A673 (cell line): ENCODE measurements around the gene HNRNPA2B1. TPM values are rescaled to one million over a fixed set of nuclear protein-coding genes. Genes with fewer than 3 reads are reported as not detected.

Source experiments
- BruUV-seq: library from RNA; stranded (reverse); fragments of 400-500 nt; replicated peaks from 2 replicates; lab custom pipeline; 2021; lab: Mats Ljungman, UMichigan
- CTCF ChIA-PET: fragments of 300-600 bp; sonication (Branson Sonifier 250); formaldehyde crosslinking; loops from one replicate; lab custom pipeline; 2022; ENCODE audit warnings: antibody characterized with exemption; lab: Charles Lee
- POLR2A ChIA-PET: fragments of 300-600 bp; sonication (Branson Sonifier 250); formaldehyde crosslinking; loops from one replicate; lab custom pipeline; 2022; ENCODE audit warnings: antibody characterized with exemption; ENCODE audit not compliant: low non-redundant PET; lab: Charles Lee
- DNase-seq: peaks from one replicate; pipeline ENCODE4 v3.0.0-alpha.2; 2015; ENCODE audit warnings: low spot score
- H3K27ac ChIP-seq: fragments of 200-600 bp; sonication (generic); 2 replicates; pipeline ENCODE4 v1.5.1; 2016; ENCODE audit warnings: mixed run types, low read depth, mild to moderate bottlenecking, mixed read lengths, antibody characterized with exemption, low read length; ENCODE audit not compliant: poor library complexity, severe bottlenecking
- H3K27me3 ChIP-seq: fragments of 200-600 bp; sonication (generic); replicated peaks from 2 replicates; pipeline ENCODE4 v1.6.1; 2017; ENCODE audit warnings: mixed run types, low read depth, mild to moderate bottlenecking, mixed read lengths, antibody characterized with exemption, low read length; ENCODE audit not compliant: insufficient read depth, poor library complexity
- H3K36me3 ChIP-seq: fragments of 200-600 bp; sonication (generic); 2 replicates; pipeline ENCODE4 v1.6.1; 2016; ENCODE audit warnings: mixed run types, mild to moderate bottlenecking, mixed read lengths, antibody characterized with exemption, low read length; ENCODE audit not compliant: insufficient read depth, poor library complexity, severe bottlenecking
- H3K4me1 ChIP-seq: fragments of 200-600 bp; sonication (generic); 2 replicates; pipeline ENCODE4 v1.6.1; 2017; ENCODE audit warnings: mixed run types, mild to moderate bottlenecking, mixed read lengths, antibody characterized with exemption, low read length; ENCODE audit not compliant: insufficient read depth, poor library complexity, severe bottlenecking
- H3K4me3 ChIP-seq: fragments of 200-600 bp; sonication (generic); 2 replicates; pipeline ENCODE4 v1.5.1; 2016; ENCODE audit warnings: low read depth, mixed run types, mild to moderate bottlenecking, mixed read lengths, low read length; ENCODE audit not compliant: poor library complexity, severe bottlenecking
- H3K9me3 ChIP-seq: fragments of 200-600 bp; sonication (generic); 2 replicates; pipeline ENCODE4 v1.6.1; 2016; ENCODE audit warnings: mixed run types, low read depth, mild to moderate bottlenecking, mixed read lengths, antibody characterized with exemption, low read length; ENCODE audit not compliant: poor library complexity, severe bottlenecking
- EZH2 ChIP-seq: fragments of 200-600 bp; sonication (generic); IDR thresholded peaks from 2 replicates; pipeline ENCODE4 v1.6.1; 2017; ENCODE audit warnings: borderline replicate concordance, low read depth, mild to moderate bottlenecking, mixed read lengths, antibody characterized with exemption, low read length; ENCODE audit not compliant: poor library complexity, severe bottlenecking
- intact Hi-C: fragments of 100-400 bp; cut with micrococcal nuclease; formaldehyde crosslinking; loops from one replicate; pipeline ENCODE4 v1.10.0; 2022; ENCODE audit not compliant: unreplicated experiment
- total RNA-seq: library from RNA; stranded (reverse); gene quantifications from 2 replicates; pipeline ENCODE4 v1.2.3, GENCODE V29; 2021
- TF ChIP-seq, protein P1 (sequence below): fragments of 300-800, 200-600 bp; sonication (generic); conservative IDR thresholded peaks from 2 replicates; pipeline ENCODE4 v1.5.1; 2017; ENCODE audit warnings: low read depth, mild to moderate bottlenecking, antibody characterized with exemption, low read length, moderate library complexity, mixed read lengths

The HNRNPA2B1 gene
- total RNA-seq, 1 experiment from 2014 or later: 1,229 TPM

DNA sequence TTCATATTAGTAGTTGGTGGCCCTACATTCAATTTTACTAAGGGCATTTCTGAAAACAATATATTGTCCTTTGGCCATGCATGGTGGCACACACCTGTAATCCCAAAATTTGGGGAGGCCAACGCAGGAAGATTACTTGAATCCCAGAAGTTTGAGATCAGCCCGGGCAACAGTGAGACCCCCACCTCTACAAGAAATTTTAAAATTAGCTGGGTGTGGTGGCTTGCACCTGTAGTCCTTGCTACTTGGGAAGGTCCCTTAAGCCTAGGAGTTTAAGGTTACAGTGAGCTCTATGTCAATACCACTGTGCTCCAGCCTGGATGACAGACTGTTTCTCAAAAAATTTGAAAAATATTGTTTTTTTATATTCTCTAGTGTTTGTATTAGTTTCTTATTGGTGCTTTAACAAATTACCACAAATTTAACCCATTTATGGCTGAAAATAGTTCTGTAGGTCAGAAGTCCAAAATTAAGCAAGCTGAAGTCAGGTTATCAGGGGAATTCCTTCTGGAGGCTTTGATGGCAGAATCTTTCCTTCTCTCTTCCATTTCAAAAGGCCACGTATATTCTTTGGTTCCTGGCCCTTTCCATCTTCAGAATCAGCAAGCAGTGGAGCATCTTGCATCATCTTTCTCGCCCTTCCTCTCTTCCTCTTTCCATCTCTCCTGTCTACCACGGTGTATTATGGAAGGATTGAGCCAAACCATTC, 13.4 kb upstream of the HNRNPA2B1 start:
- POLR2A ChIA-PET: no interaction called here
- H3K27ac ChIP-seq: no peak overlapping the region
- intact Hi-C loops: no loop called here
- no TSS peak for BruUV-seq
- TF ChIP-seq, protein P1, sequence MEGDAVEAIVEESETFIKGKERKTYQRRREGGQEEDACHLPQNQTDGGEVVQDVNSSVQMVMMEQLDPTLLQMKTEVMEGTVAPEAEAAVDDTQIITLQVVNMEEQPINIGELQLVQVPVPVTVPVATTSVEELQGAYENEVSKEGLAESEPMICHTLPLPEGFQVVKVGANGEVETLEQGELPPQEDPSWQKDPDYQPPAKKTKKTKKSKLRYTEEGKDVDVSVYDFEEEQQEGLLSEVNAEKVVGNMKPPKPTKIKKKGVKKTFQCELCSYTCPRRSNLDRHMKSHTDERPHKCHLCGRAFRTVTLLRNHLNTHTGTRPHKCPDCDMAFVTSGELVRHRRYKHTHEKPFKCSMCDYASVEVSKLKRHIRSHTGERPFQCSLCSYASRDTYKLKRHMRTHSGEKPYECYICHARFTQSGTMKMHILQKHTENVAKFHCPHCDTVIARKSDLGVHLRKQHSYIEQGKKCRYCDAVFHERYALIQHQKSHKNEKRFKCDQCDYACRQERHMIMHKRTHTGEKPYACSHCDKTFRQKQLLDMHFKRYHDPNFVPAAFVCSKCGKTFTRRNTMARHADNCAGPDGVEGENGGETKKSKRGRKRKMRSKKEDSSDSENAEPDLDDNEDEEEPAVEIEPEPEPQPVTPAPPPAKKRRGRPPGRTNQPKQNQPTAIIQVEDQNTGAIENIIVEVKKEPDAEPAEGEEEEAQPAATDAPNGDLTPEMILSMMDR: no peak
- no peak for TF ChIP-seq EZH2
- H3K27me3 ChIP-seq: no peaks in the 10 kb centered on the region
- DNase-seq: no peak
- no peaks in the 10 kb centered on the region for H3K9me3 ChIP-seq
- CTCF ChIA-PET: no interaction called here
- no peak overlapping the region for H3K4me3 ChIP-seq
- H3K4me1 ChIP-seq: peaks cover 9% of the 10 kb centered on the region
- peaks cover 47% of the 10 kb centered on the region for H3K36me3 ChIP-seq

DNA sequence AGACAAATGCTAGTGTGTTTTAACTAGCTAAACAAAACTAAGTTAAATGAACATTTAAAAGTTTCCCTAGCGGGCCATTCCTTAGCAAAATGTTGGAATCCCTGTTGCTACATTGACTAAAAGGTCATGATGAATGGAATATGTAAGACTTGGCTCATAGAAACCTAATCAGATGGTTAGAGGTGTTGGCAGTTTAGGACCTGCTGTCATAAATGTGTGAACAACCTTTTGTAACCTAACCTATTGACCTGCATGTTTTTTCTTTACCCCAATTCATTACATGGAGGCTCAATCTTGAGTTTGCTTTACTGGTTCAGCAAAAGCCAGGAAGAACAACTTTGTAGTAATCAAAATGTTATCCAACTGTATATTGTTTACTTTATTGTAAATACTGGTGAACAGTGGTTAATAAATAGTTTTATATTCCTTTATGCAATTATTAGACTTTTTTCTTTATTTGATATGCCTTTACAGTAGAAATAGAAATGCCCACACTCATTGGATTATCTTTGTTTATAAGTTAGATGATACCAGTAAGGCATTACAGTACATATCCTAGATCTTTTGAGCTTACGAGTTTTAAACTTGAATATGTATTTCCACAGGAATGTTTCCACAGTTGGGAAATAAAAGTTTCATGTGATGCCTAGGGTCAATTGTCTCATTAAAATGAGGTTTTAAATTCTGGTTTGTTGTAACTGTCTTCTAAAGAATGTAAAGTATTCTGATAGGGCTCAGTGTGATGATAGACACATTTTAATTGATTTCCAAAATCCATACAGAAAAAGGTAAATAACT, 12.6 kb upstream of the HNRNPA2B1 start:
- peaks cover 55% of the 10 kb centered on the region for H3K36me3 ChIP-seq
- H3K27ac ChIP-seq: no peak overlapping the region
- no peaks in the 10 kb centered on the region for H3K27me3 ChIP-seq
- intact Hi-C loops: no loop called here
- no peak for DNase-seq
- ChIA-PET CTCF (no interaction called here), POLR2A (no interaction called here)
- TF ChIP-seq EZH2: no peak
- TF ChIP-seq, protein P1: no peak
- no TSS peak for BruUV-seq
- peaks cover 9% of the 10 kb centered on the region for H3K4me1 ChIP-seq
- H3K9me3 ChIP-seq: no peaks in the 10 kb centered on the region
- no peak overlapping the region for H3K4me3 ChIP-seq

GRCh38 chr7:26208040-26208439, 7.5 kb upstream of the HNRNPA2B1 start:
- H3K4me1 ChIP-seq: peaks cover 40% of the 10 kb centered on the region
- H3K36me3 ChIP-seq: peaks cover 88% of the 10 kb centered on the region
- H3K4me3 ChIP-seq: no peak overlapping the region
- BruUV-seq: no TSS peak
- no peaks in the 10 kb centered on the region for H3K27me3 ChIP-seq
- H3K9me3 ChIP-seq: no peaks in the 10 kb centered on the region
- no peak for TF ChIP-seq EZH2
- TF ChIP-seq, protein P1: no peak
- intact Hi-C loops: no loop called here
- peak overlapping the region; percentile 23 for H3K27ac ChIP-seq
- no peak for DNase-seq
- CTCF ChIA-PET: no interaction called here
- POLR2A ChIA-PET: interaction anchor here (0.6 kb wide), 1 partner anchor 8 kb away, joined by 3 read pairs; no protein-coding TSS in a partner anchor
